Epidermal melanocyte (primary cell): ENCODE measurements around the gene EEFSEC.
A peak's percentile ranks its signal among the peaks of the same experiment; 100 is the strongest.
"Not testable (repeated sequence)": the region's sequence is repeated elsewhere in the genome, so short reads cannot be mapped to it uniquely, and the experiment has no call there.

Experiments used
- DNase-seq: peaks from one replicate; pipeline ENCODE4 v3.0.0; 2011; ENCODE audit warnings: low spot score; ENCODE audit not compliant: insufficient read length

The EEFSEC gene

GRCh38 chr3:128152419-128153155 is 694 bp upstream of the EEFSEC start:
- DNase-seq = no peak

GRCh38 chr3:128154354-128154753 is 1.1 kb downstream of the EEFSEC start:
- DNase-seq = not testable (repeated sequence)

GRCh38 chr3:128155616-128156360 is 2.5 kb downstream of the EEFSEC start:
- no peak for DNase-seq

- DNase-seq = no peak
Measured at GRCh38 chr3:128160661-128161060, 7.4 kb downstream of the EEFSEC start.

GRCh38 chr3:128163432-128163831 is 10.2 kb downstream of the EEFSEC start:
- no peak for DNase-seq

- no peak for DNase-seq
Measured at GRCh38 chr3:128166971-128167453, 13.7 kb downstream of the EEFSEC start.

GRCh38 chr3:128167646-128167972 is 14.3 kb downstream of the EEFSEC start:
- no peak for DNase-seq

- no peak for DNase-seq
Measured at GRCh38 chr3:128167973-128168674, 14.8 kb downstream of the EEFSEC start.

- no peak for DNase-seq
Measured at GRCh38 chr3:128168836-128169235, 15.6 kb downstream of the EEFSEC start.

- peak; percentile 52 for DNase-seq
Measured at GRCh38 chr3:128170866-128171516, 17.7 kb downstream of the EEFSEC start.

GRCh38 chr3:128173200-128173599 is 19.9 kb downstream of the EEFSEC start:
- no peak for DNase-seq

GRCh38 chr3:128173849-128174248 is 20.6 kb downstream of the EEFSEC start:
- no peak for DNase-seq

- no peak for DNase-seq
Measured at GRCh38 chr3:128174675-128175590, 21.7 kb downstream of the EEFSEC start.

GRCh38 chr3:128175768-128176167 is 22.5 kb downstream of the EEFSEC start:
- no peak for DNase-seq

GRCh38 chr3:128176276-128176833 is 23.1 kb downstream of the EEFSEC start:
- no peak for DNase-seq

GRCh38 chr3:128177865-128178264 is 24.6 kb downstream of the EEFSEC start:
- no peak for DNase-seq

- no peak for DNase-seq
Measured at GRCh38 chr3:128178782-128179483, 25.7 kb downstream of the EEFSEC start.

GRCh38 chr3:128179484-128179819 is 26.2 kb downstream of the EEFSEC start:
- no peak for DNase-seq

- DNase-seq = no peak
Measured at GRCh38 chr3:128180436-128180835, 27.2 kb downstream of the EEFSEC start.

GRCh38 chr3:128180913-128181312 is 27.6 kb downstream of the EEFSEC start:
- DNase-seq = no peak
